GM12878 (cell line): ENCODE data around the gene RAB29.

ENCODE experiments used
- BCL11A ChIP-seq: IDR thresholded peaks from 2 replicates; pipeline ENCODE4 v1.6.1; 2011; ENCODE audit warnings: low read depth, low read length
- CTCF ChIP-seq, 3 experiments: IDR thresholded peaks in 2 of 3; conservative IDR thresholded peaks in 1 of 3; 2 replicates each; pipeline ENCODE4 v1.5.1; 2011; ENCODE audit warnings: low read depth in 3 of 3, low read length in 3 of 3, mild to moderate bottlenecking in 3 of 3, control low read depth in 2 of 3, moderate library complexity in 2 of 3, inconsistent platforms in 1 of 3, mixed read lengths in 1 of 3; ENCODE audit not compliant: control insufficient read depth in 2 of 3, insufficient read depth in 1 of 3; ENCODE audit errors: extremely low read depth in 1 of 3
- EZH2 ChIP-seq: IDR thresholded peaks from 2 replicates; pipeline ENCODE4 v1.6.1; 2012; ENCODE audit warnings: low read depth, mild to moderate bottlenecking, control low read depth, inconsistent platforms, low read length, borderline replicate concordance; ENCODE audit not compliant: control insufficient read depth
- FOS ChIP-seq: IDR thresholded peaks from 3 replicates; pipeline ENCODE4 v1.6.1; 2011; ENCODE audit warnings: borderline replicate concordance; ENCODE audit not compliant: insufficient read length; ENCODE audit errors: extremely low read depth
- IRF5 ChIP-seq: fragments of 450-650 bp; IDR thresholded peaks from 2 replicates; pipeline ENCODE4 v1.6.1; 2017; ENCODE audit warnings: borderline replicate concordance
- NR2F1 ChIP-seq: fragments of 450-650 bp; conservative IDR thresholded peaks from 2 replicates; pipeline ENCODE4 v1.6.1; 2017; ENCODE audit warnings: mild to moderate bottlenecking
- SREBF2 ChIP-seq: IDR thresholded peaks from 2 replicates; pipeline ENCODE4 v1.6.1; 2012; ENCODE audit warnings: mild to moderate bottlenecking, low read length
- SRF ChIP-seq, 2 experiments: IDR thresholded peaks; 2 replicates each; pipeline ENCODE4 v1.6.1; 2011; ENCODE audit warnings: low read depth in 2 of 2, low read length in 2 of 2, mild to moderate bottlenecking in 1 of 2, moderate library complexity in 1 of 2

GRCh38 chr1:205800427-205800826 lies 25.1 kb upstream of the RAB29 start:
- TF ChIP-seq EZH2 (no peak), BCL11A (no peak), IRF5 (no peak), SRF (IDR thresholded peaks at IDR 0.05; ENCODE audit: low read depth in 2 of 2, low read length in 2 of 2) (no peak), CTCF (IDR thresholded peaks at IDR 0.05 in 2 of 3, conservative IDR thresholded peaks at IDR 0.05 in 1 of 3; ENCODE audit: control insufficient read depth in 2 of 3, extremely low read depth in 1 of 3, insufficient read depth in 1 of 3, low read depth in 3 of 3, low read length in 3 of 3) (no peak), FOS (no peak), NR2F1 (no peak), SREBF2 (no peak)
